ENCODE results near the gene AKAP5. TPM values are rescaled to one million over a fixed set of nuclear protein-coding genes. Genes with fewer than 3 reads are reported as not detected.

AKAP5 gene
- total and polyA plus RNA-seq, 5 donors from 2014 or later = 0.08 to 1.3 (median 0.54) TPM; not detected in 1

DNA sequence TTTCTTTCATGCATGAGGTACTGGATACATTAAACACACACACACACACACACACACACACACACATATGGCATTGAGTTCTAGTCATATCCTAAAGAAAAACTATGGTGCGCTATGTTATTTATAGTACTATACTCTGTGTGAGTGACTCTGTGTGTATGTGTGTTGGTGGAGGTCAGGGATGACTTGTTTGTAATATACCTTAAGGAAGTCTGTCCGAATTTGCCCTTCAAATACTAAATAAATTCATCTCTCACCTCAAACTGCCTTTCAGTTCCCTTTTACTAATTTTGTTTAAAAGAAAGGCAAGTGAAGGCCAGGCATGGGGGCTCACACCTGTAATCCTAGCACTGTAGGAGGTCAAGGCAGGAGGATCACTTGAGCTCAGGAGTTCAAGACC lies 2.1 kb upstream of the AKAP5 start:
- Histone ChIP-seq H3K27ac (ENCODE audit: insufficient read depth, low read length, poor library complexity, severe bottlenecking) (no peak overlapping the region), H3K27me3 (ENCODE audit: control insufficient read depth, insufficient read depth, low read length) (no peaks in the 10 kb centered on the region), H3K4me1 (ENCODE audit: control insufficient read depth, insufficient read depth, low read length, poor library complexity, severe bottlenecking) (peaks cover 37% of the 10 kb centered on the region), H3K9me3 (ENCODE audit: control insufficient read depth in 2 of 2, low read length in 2 of 2) (no peaks in the 10 kb centered on the region), H3K4me3 (ENCODE audit: low read depth, low read length) (no peak overlapping the region), H3K36me3 (ENCODE audit: control insufficient read depth, insufficient read depth, low read length) (peaks cover 5% of the 10 kb centered on the region)
- Mint-ChIP-seq H3K9me3 (no peaks in the 10 kb centered on the region), H3K4me1 (peaks cover 26 to 49% (median 35%) of the 10 kb centered on the region in 4 donors), H3K27ac (no peak overlapping the region), H3K36me3 (peaks cover 5% of the 10 kb centered on the region), H3K27me3 (no peaks in the 10 kb centered on the region), H3K4me3 (peak overlapping the region in 1 of 4 donors; percentile 86)
- DNase-seq = no peak
- no peak for ATAC-seq (ENCODE audit: low read depth in 2 of 2)

GRCh38 chr14:64463873-64464272 lies 1.4 kb upstream of the AKAP5 start:
- Mint-ChIP-seq H3K36me3 (peaks cover 5% of the 10 kb centered on the region), H3K4me3 (peak overlapping the region; percentile 29 to 88 (median 82)), H3K9me3 (no peaks in the 10 kb centered on the region), H3K27me3 (no peaks in the 10 kb centered on the region), H3K27ac (peak overlapping the region in 2 of 3 donors; percentile 18 to 77), H3K4me1 (peaks cover 29 to 56% (median 39%) of the 10 kb centered on the region in 4 donors)
- peaks cover 38% of the 10 kb centered on the region for H3K4me1 ChIP-seq (ENCODE audit: control insufficient read depth, insufficient read depth, low read length, poor library complexity, severe bottlenecking)
- H3K4me3 ChIP-seq (ENCODE audit: low read depth, low read length) = no peak overlapping the region
- DNase-seq (no peak), ATAC-seq (ENCODE audit: low read depth in 2 of 2) (no peak)
- no peaks in the 10 kb centered on the region for H3K9me3 ChIP-seq (ENCODE audit: control insufficient read depth in 2 of 2, low read length in 2 of 2)
- peaks cover 5% of the 10 kb centered on the region for H3K36me3 ChIP-seq (ENCODE audit: control insufficient read depth, insufficient read depth, low read length)
- no peak overlapping the region for H3K27ac ChIP-seq (ENCODE audit: insufficient read depth, low read length, poor library complexity, severe bottlenecking)
- H3K27me3 ChIP-seq (ENCODE audit: control insufficient read depth, insufficient read depth, low read length) = no peaks in the 10 kb centered on the region

GRCh38 chr14:64464651-64465050 lies 648 bp upstream of the AKAP5 start:
- DNase-seq (no peak), ATAC-seq (ENCODE audit: low read depth in 2 of 2) (no peak)
- peaks cover 38% of the 10 kb centered on the region for H3K4me1 ChIP-seq (ENCODE audit: control insufficient read depth, insufficient read depth, low read length, poor library complexity, severe bottlenecking)
- H3K27ac ChIP-seq (ENCODE audit: insufficient read depth, low read length, poor library complexity, severe bottlenecking) = peak overlapping the region; percentile 1
- Mint-ChIP-seq H3K36me3 (peaks cover 5% of the 10 kb centered on the region), H3K9me3 (peaks cover 0 to 1% (median 0%) of the 10 kb centered on the region in 7 donors), H3K4me3 (peak overlapping the region; percentile 86 to 91 (median 88)), H3K4me1 (peaks cover 29 to 60% (median 40%) of the 10 kb centered on the region in 4 donors), H3K27me3 (no peaks in the 10 kb centered on the region), H3K27ac (peak overlapping the region; percentile 48 to 77 (median 66))
- no peaks in the 10 kb centered on the region for H3K9me3 ChIP-seq (ENCODE audit: control insufficient read depth in 2 of 2, low read length in 2 of 2)
- peak overlapping the region; percentile 77 for H3K4me3 ChIP-seq (ENCODE audit: low read depth, low read length)
- no peaks in the 10 kb centered on the region for H3K27me3 ChIP-seq (ENCODE audit: control insufficient read depth, insufficient read depth, low read length)
- peaks cover 5% of the 10 kb centered on the region for H3K36me3 ChIP-seq (ENCODE audit: control insufficient read depth, insufficient read depth, low read length)

DNA sequence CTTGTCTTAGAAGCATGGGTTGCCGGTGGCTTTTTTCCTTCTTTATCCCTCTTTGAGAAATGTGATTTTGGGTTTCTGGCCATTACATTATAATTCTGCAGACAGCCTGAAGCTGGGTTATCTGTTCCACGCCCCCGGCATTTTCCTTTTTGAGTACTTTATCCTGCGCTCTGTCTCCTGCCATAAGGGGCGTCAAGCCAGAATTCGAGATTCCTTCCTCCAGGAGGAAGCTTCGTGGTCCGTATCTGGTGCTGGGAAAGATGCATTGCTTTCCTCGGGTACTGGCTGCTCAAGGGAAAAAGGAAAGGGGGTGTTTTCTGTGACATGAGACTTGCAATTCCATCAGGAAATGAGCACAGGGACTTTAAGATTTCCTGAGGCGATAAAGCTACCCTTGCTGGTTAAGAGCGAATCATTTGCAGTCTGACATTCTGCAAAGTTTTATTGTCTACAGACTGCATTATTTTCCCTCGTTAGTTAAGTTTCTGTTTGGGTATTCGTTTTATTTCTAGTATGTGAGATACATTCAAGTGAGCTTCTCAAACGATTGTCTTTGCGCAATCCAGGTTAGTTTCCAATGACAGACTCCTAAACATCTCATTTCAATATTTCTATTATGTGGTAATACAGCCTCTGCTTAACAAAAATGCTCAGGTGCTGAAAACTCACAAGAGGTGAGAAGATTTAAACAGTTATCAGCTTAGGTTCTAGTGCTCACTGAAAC lies 694 bp downstream of the AKAP5 start:
- peaks cover 25 to 52% (median 39%) of the 10 kb centered on the region in 4 donors for H3K4me1 Mint-ChIP-seq
- no peak for ATAC-seq (ENCODE audit: low read depth in 2 of 2)
- H3K9me3 Mint-ChIP-seq = peaks cover 0 to 1% (median 0%) of the 10 kb centered on the region in 7 donors
- H3K4me3 Mint-ChIP-seq = peak overlapping the region; percentile 82 to 94 (median 88)
- no peaks in the 10 kb centered on the region for H3K27me3 Mint-ChIP-seq
- H3K36me3 Mint-ChIP-seq = no peaks in the 10 kb centered on the region
- Histone ChIP-seq H3K4me3 (ENCODE audit: low read depth, low read length) (peak overlapping the region; percentile 74), H3K4me1 (ENCODE audit: control insufficient read depth, insufficient read depth, low read length, poor library complexity, severe bottlenecking) (peaks cover 38% of the 10 kb centered on the region), H3K36me3 (ENCODE audit: control insufficient read depth, insufficient read depth, low read length) (peaks cover 5% of the 10 kb centered on the region), H3K9me3 (ENCODE audit: control insufficient read depth in 2 of 2, low read length in 2 of 2) (no peaks in the 10 kb centered on the region), H3K27me3 (ENCODE audit: control insufficient read depth, insufficient read depth, low read length) (no peaks in the 10 kb centered on the region), H3K27ac (ENCODE audit: insufficient read depth, low read length, poor library complexity, severe bottlenecking) (peak overlapping the region; percentile 7)
- H3K27ac Mint-ChIP-seq = peak overlapping the region; percentile 75 to 80 (median 78)
- peak in 1 of 3 donors; percentile 12 for DNase-seq

DNA sequence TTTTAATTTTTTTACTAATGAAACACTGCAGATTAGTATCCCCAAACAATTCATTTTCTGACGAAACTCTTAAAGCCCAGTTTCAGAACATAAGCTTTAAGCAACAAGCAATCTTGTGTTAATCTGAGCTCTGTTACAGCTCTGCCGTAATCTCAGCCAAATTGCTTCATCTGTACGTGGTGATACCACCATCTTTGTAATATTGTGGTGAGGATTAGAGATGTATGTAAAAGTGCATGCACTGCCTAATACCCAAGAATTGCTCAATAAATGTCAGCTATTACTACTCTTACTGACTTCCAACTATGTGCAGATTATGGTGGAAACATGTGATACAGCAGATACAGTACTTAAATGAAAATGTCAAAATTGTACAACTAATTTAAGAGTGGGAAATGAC lies 1.8 kb downstream of the AKAP5 start:
- no peaks in the 10 kb centered on the region for H3K9me3 ChIP-seq (ENCODE audit: control insufficient read depth in 2 of 2, low read length in 2 of 2)
- H3K4me3 ChIP-seq (ENCODE audit: low read depth, low read length) = peak overlapping the region; percentile 20
- DNase-seq (no peak), ATAC-seq (ENCODE audit: low read depth in 2 of 2) (no peak)
- peaks cover 0 to 1% (median 0%) of the 10 kb centered on the region in 7 donors for H3K9me3 Mint-ChIP-seq
- H3K36me3 ChIP-seq (ENCODE audit: control insufficient read depth, insufficient read depth, low read length) = peaks cover 4% of the 10 kb centered on the region
- H3K27ac ChIP-seq (ENCODE audit: insufficient read depth, low read length, poor library complexity, severe bottlenecking) = peak overlapping the region; percentile 28
- peaks cover 38% of the 10 kb centered on the region for H3K4me1 ChIP-seq (ENCODE audit: control insufficient read depth, insufficient read depth, low read length, poor library complexity, severe bottlenecking)
- no peaks in the 10 kb centered on the region for H3K27me3 Mint-ChIP-seq
- no peaks in the 10 kb centered on the region for H3K36me3 Mint-ChIP-seq
- H3K27ac Mint-ChIP-seq = peak overlapping the region in 1 of 3 donors; percentile 48
- H3K4me1 Mint-ChIP-seq = peaks cover 29 to 56% (median 41%) of the 10 kb centered on the region in 4 donors
- H3K4me3 Mint-ChIP-seq = peak overlapping the region in 2 of 4 donors; percentile 10 to 88
- H3K27me3 ChIP-seq (ENCODE audit: control insufficient read depth, insufficient read depth, low read length) = no peaks in the 10 kb centered on the region

DNA sequence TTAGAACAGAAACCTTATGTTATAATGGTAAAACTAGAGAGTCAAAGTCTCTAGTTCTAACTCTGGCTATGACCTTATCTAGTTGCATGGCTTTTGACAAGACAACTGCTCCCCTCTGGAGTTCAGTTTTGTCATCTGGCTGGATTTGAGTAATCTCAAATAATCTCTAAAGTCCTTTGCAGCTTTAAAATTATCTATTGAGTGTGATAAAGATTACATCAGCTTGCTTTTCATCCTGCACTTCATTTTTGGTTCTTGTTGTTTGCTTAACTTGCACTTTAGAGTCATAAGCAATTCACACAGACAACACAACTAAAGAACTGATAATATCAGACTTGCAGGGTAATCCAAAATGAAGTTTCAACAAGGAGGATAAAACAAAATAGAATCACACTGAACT lies 2.3 kb downstream of the AKAP5 start:
- Histone ChIP-seq H3K4me3 (ENCODE audit: low read depth, low read length) (peak overlapping the region; percentile 20), H3K27ac (ENCODE audit: insufficient read depth, low read length, poor library complexity, severe bottlenecking) (peak overlapping the region; percentile 28), H3K4me1 (ENCODE audit: control insufficient read depth, insufficient read depth, low read length, poor library complexity, severe bottlenecking) (peaks cover 38% of the 10 kb centered on the region), H3K36me3 (ENCODE audit: control insufficient read depth, insufficient read depth, low read length) (peaks cover 3% of the 10 kb centered on the region), H3K27me3 (ENCODE audit: control insufficient read depth, insufficient read depth, low read length) (no peaks in the 10 kb centered on the region), H3K9me3 (ENCODE audit: control insufficient read depth in 2 of 2, low read length in 2 of 2) (no peaks in the 10 kb centered on the region)
- peak overlapping the region in 1 of 3 donors; percentile 8 for H3K27ac Mint-ChIP-seq
- no peak for DNase-seq
- no peak for ATAC-seq (ENCODE audit: low read depth in 2 of 2)
- H3K4me3 Mint-ChIP-seq = peak overlapping the region in 2 of 4 donors; percentile 17 to 88
- H3K9me3 Mint-ChIP-seq = peaks cover 0 to 1% (median 0%) of the 10 kb centered on the region in 7 donors
- H3K36me3 Mint-ChIP-seq = no peaks in the 10 kb centered on the region
- peaks cover 29 to 56% (median 41%) of the 10 kb centered on the region in 4 donors for H3K4me1 Mint-ChIP-seq
- no peaks in the 10 kb centered on the region for H3K27me3 Mint-ChIP-seq

- Mint-ChIP-seq H3K27me3 (no peaks in the 10 kb centered on the region), H3K4me3 (no peak overlapping the region), H3K36me3 (no peaks in the 10 kb centered on the region), H3K4me1 (peaks cover 29 to 58% (median 44%) of the 10 kb centered on the region in 4 donors), H3K9me3 (peaks cover 0 to 1% (median 0%) of the 10 kb centered on the region in 7 donors), H3K27ac (peak overlapping the region in 1 of 3 donors; percentile 8)
- Histone ChIP-seq H3K36me3 (ENCODE audit: control insufficient read depth, insufficient read depth, low read length) (no peaks in the 10 kb centered on the region), H3K4me3 (ENCODE audit: low read depth, low read length) (no peak overlapping the region), H3K4me1 (ENCODE audit: control insufficient read depth, insufficient read depth, low read length, poor library complexity, severe bottlenecking) (peaks cover 38% of the 10 kb centered on the region), H3K27me3 (ENCODE audit: control insufficient read depth, insufficient read depth, low read length) (no peaks in the 10 kb centered on the region), H3K9me3 (ENCODE audit: control insufficient read depth in 2 of 2, low read length in 2 of 2) (no peaks in the 10 kb centered on the region), H3K27ac (ENCODE audit: insufficient read depth, low read length, poor library complexity, severe bottlenecking) (no peak overlapping the region)
- no peak for ATAC-seq (ENCODE audit: low read depth in 2 of 2)
- DNase-seq = no peak
Measured at GRCh38 chr14:64468451-64468850, 3.2 kb downstream of the AKAP5 start.

Data from CD4-positive, CD25-positive, alpha-beta regulatory T cell (primary cell).